Activated naive CD4-positive, alpha-beta T cell treated with anti-CD3 and anti-CD28 coated beads, Interleukin-2, amount 10 ng/mL, durations not matched to agents 7 days and 5 days (primary cell): Measurements from ENCODE around the gene ARSK.
A peak's percentile ranks its signal among the peaks of the same experiment; 100 is the strongest.
"Not testable (repeated sequence)": the region's sequence is repeated elsewhere in the genome, so short reads cannot be mapped to it uniquely, and the experiment has no call there.

Experiments used
- CTCF ChIA-PET: fragments of 350-600 bp; sonication (Branson Sonifier 250); formaldehyde crosslinking; loops from one replicate; lab custom pipeline; 2021; ENCODE audit warnings: antibody characterized with exemption; lab: Charles Lee
- DNase-seq: peaks from one replicate; pipeline ENCODE4 v3.0.0-alpha.2; 2020
- H3K27ac Mint-ChIP-seq: one replicate; pipeline ENCODE4 v1.8.0; 2021; ENCODE audit warnings: mild to moderate bottlenecking, moderate library complexity, mixed read lengths
- H3K27me3 Mint-ChIP-seq: one replicate; pipeline ENCODE4 v1.8.0; 2021; ENCODE audit warnings: mild to moderate bottlenecking, mixed read lengths
- H3K36me3 Mint-ChIP-seq: one replicate; pipeline ENCODE4 v1.8.0; 2021; ENCODE audit warnings: mixed read lengths
- H3K4me1 Mint-ChIP-seq: one replicate; pipeline ENCODE4 v1.8.0; 2021; ENCODE audit warnings: mixed read lengths
- H3K4me3 Mint-ChIP-seq: one replicate; pipeline ENCODE4 v1.8.0; 2021; ENCODE audit warnings: mild to moderate bottlenecking, moderate library complexity, mixed read lengths
- H3K9me3 Mint-ChIP-seq: one replicate; pipeline ENCODE4 v1.8.0; 2021; ENCODE audit warnings: mixed read lengths

ARSK gene

GRCh38 chr5:95632942-95633341 is 78.0 kb downstream of the ARSK start:
- Mint-ChIP-seq H3K27ac (peak overlapping the region; percentile 4), H3K9me3 (peaks cover 14% of the 10 kb centered on the region), H3K36me3 (peaks cover 16% of the 10 kb centered on the region), H3K4me1 (peaks cover 30% of the 10 kb centered on the region), H3K27me3 (peaks cover 32% of the 10 kb centered on the region)
- not testable (repeated sequence) for DNase-seq, H3K4me3 Mint-ChIP-seq
- CTCF ChIA-PET, result interaction anchor here (2.0 kb wide), 1 partner anchor 10 kb away, joined by 9 read pairs; no protein-coding TSS in a partner anchor

DNA sequence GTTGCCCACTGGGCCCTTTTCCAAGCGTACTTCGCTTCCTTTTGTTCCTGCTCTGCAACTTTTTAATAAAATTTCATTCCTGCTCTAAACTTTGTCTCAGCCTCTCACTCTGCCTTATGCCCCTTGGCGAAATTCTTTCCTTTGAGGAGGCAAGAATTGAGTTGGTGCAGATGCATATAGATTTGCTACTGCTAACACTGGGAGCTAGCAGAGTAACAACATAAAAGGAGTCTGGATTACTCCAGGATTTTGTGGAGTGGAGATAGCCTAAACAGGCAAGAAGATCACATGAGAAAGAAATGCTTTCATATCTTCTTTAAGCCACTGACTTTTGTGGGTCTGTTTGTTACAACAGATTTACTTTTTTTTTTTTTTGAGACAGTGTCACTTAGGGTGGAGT is 78.8 kb downstream of the ARSK start:
- peaks cover 14% of the 10 kb centered on the region for H3K9me3 Mint-ChIP-seq
- peaks cover 35% of the 10 kb centered on the region for H3K27me3 Mint-ChIP-seq
- H3K4me3 Mint-ChIP-seq, result no peak overlapping the region
- no peak for DNase-seq
- H3K4me1 Mint-ChIP-seq, result peaks cover 34% of the 10 kb centered on the region
- peaks cover 16% of the 10 kb centered on the region for H3K36me3 Mint-ChIP-seq
- CTCF ChIA-PET, result interaction anchor here (2.0 kb wide), 1 partner anchor 10 kb away, joined by 7 read pairs; no protein-coding TSS in a partner anchor
- peak overlapping the region; percentile 64 for H3K27ac Mint-ChIP-seq

- CTCF ChIA-PET, result interaction anchor here (2.0 kb wide), 1 partner anchor 10 kb away, joined by 7 read pairs; no protein-coding TSS in a partner anchor
- no peak overlapping the region for H3K4me3 Mint-ChIP-seq
These were observed 79.2 kb downstream of the ARSK start for GRCh38 chr5:95634081-95634480.

GRCh38 chr5:95638632-95639031 is 83.7 kb downstream of the ARSK start:
- CTCF ChIA-PET, result no interaction called here
- no peak overlapping the region for H3K4me3 Mint-ChIP-seq
- H3K4me1 Mint-ChIP-seq, result peaks cover 10% of the 10 kb centered on the region
- H3K27ac Mint-ChIP-seq, result no peak overlapping the region
- peaks cover 42% of the 10 kb centered on the region for H3K27me3 Mint-ChIP-seq
- no peak for DNase-seq
- peaks cover 1% of the 10 kb centered on the region for H3K36me3 Mint-ChIP-seq
- H3K9me3 Mint-ChIP-seq, result peaks cover 1% of the 10 kb centered on the region

More at GRCh38 chr5:95634081-95634480, 79.2 kb downstream of the ARSK start:
- no peak overlapping the region for H3K27ac Mint-ChIP-seq
- no peak for DNase-seq
- H3K27me3 Mint-ChIP-seq, result peaks cover 39% of the 10 kb centered on the region
- H3K4me1 Mint-ChIP-seq, result peaks cover 38% of the 10 kb centered on the region
- H3K36me3 Mint-ChIP-seq, result peaks cover 16% of the 10 kb centered on the region
- H3K9me3 Mint-ChIP-seq, result peaks cover 14% of the 10 kb centered on the region

- H3K4me1 Mint-ChIP-seq, result peaks cover 35% of the 10 kb centered on the region
- H3K27me3 Mint-ChIP-seq, result peaks cover 23% of the 10 kb centered on the region
- H3K36me3 Mint-ChIP-seq, result no peaks in the 10 kb centered on the region
- no peaks in the 10 kb centered on the region for H3K9me3 Mint-ChIP-seq
- H3K4me3 Mint-ChIP-seq, result no peak overlapping the region
- CTCF ChIA-PET, result interaction anchor here (1.2 to 4.8 kb wide), 5 partner anchors 10 to 206 kb away, joined by 3 to 36 read pairs (median 5); no protein-coding TSS in a partner anchor
- no peak for DNase-seq
- no peak overlapping the region for H3K27ac Mint-ChIP-seq
These were observed 86.9 kb downstream of the ARSK start for GRCh38 chr5:95641741-95642220.

DNA sequence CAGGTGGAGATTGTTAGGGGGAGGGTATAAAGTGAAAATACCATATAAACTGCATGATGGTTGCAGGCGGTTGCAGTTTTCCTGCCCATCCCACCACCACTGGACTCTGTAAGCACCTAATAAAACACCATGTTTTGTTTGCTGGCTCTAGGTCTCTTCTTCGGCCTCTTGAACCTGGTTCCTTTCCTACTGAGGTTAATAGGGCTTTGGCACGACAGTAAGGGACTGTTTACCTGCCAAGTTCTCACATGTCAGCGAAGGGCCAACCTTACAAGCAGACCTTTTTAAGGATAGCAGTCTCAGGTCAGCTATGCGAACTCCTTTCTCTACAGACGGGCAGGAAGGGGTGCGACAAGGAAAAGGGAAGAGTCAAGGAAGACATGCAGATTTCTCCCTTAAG is 88.3 kb downstream of the ARSK start:
- Mint-ChIP-seq H3K4me1 (peaks cover 45% of the 10 kb centered on the region), H3K27me3 (peaks cover 16% of the 10 kb centered on the region), H3K27ac (no peak overlapping the region), H3K9me3 (no peaks in the 10 kb centered on the region), H3K36me3 (no peaks in the 10 kb centered on the region), H3K4me3 (no peak overlapping the region)
- no peak for DNase-seq
- CTCF ChIA-PET, result interaction anchor here (0.6 to 4.8 kb wide), 9 partner anchors 9 to 211 kb away, joined by 3 to 36 read pairs (median 7); no protein-coding TSS in a partner anchor

GRCh38 chr5:95644351-95645042 is 89.6 kb downstream of the ARSK start:
- peaks cover 42% of the 10 kb centered on the region for H3K4me1 Mint-ChIP-seq
- peak overlapping the region; percentile 58 for H3K27ac Mint-ChIP-seq

DNA sequence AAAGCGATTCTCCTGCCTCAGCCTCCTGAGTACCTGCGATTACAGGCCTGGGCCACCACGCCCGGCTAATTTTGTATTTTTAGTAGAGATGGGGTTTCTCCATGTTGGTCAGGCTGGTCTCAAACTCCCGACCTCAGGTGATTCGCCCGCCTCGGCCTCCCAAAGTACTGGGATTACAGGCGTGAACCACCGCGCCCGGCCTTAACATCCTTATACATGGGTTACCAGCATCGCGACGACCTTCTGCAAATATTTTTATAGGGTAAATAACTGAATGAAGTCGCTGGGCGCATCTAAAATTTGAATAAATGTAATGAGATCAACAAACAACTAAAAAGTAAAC is 91.3 kb downstream of the ARSK start:
- peaks cover 45% of the 10 kb centered on the region for H3K4me1 Mint-ChIP-seq
- CTCF ChIA-PET, result interaction anchor here (0.7 to 3.3 kb wide), 11 partner anchors 11 to 466 kb away, joined by 3 to 15 read pairs (median 5); partner anchors contain the start of genes ARSK and SKIC3

More at GRCh38 chr5:95644351-95645042, 89.6 kb downstream of the ARSK start:
- Mint-ChIP-seq H3K27me3 (peaks cover 3% of the 10 kb centered on the region), H3K36me3 (no peaks in the 10 kb centered on the region), H3K9me3 (no peaks in the 10 kb centered on the region), H3K4me3 (no peak overlapping the region)
- CTCF ChIA-PET, result interaction anchor here (0.7 to 4.8 kb wide), 13 partner anchors 10 to 210 kb away, joined by 3 to 36 read pairs (median 6); partner anchors contain the start of gene GLRX
- DNase-seq, result peak; percentile 70

DNA sequence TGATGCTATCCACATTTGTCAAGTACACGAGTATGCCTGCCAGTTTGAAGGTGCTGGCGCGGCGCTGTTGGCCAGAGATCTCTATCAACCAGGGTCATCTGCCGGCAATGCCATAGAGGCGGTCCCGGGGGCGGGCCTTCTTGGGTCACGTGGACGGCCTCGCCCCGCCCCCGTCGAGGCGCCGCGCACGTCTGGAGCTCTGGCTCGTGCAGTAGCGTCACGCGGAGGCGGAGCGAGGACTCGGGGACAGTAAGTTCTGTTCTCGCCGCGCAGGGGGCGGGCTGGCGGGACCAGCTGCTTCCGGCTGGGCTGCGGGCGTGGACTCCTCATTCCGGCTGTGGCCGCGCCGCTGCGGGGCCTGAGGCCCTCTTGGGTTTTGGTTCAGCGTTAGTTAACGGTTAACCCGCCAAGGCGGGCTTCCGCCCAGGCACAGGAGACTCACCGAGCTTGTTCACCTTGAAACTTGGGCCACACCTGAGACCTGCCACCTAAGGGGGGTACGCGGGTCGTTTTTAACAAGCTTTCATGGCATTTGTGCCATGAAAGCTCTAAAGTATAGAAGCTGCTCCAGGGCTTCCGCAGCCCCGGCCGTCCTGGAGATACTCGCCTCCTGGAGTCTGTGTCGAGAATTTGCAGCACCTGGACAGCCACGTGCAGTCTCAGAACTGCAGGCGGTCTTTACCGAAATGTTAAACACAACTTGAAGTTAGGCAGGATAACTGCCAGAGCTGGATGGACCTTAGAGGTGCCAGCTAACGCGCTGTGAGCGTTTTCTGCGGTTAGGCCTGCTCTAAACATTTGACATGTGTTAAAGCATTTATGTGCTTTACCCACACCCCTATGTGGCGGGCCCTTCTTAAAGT is 91.9 kb downstream of the ARSK start, which contains the start of gene RFESD:
Gene RFESD (plus strand): TSS at position 209 of the 863 bp plus-strand sequence. CDS start 5,495 bp downstream, outside the sequence.
- Mint-ChIP-seq H3K27ac (peak within 1 kb of the TSS; percentile 95), H3K9me3 (no peaks in the 10 kb centered on the region), H3K27me3 (no peaks in the 10 kb centered on the region), H3K36me3 (no peaks in the 10 kb centered on the region), H3K4me3 (peak within 1 kb of the TSS; percentile 77), H3K4me1 (peaks cover 45% of the 10 kb centered on the region)
- DNase-seq, result peak; percentile 98
- CTCF ChIA-PET, result interaction anchor here (0.8 to 3.3 kb wide), 12 partner anchors 9 to 465 kb away, joined by 3 to 15 read pairs (median 4); partner anchors contain the start of genes ARSK and SKIC3

More for the DNA sequence above, 91.3 kb downstream of the ARSK start:
- H3K27ac Mint-ChIP-seq, result peak overlapping the region; percentile 95
- not testable (repeated sequence) for H3K27me3 Mint-ChIP-seq, H3K9me3 Mint-ChIP-seq, H3K36me3 Mint-ChIP-seq
- peak overlapping the region; percentile 77 for H3K4me3 Mint-ChIP-seq
- peak; percentile 21 for DNase-seq

- CTCF ChIA-PET, result interaction anchor here (0.6 to 2.1 kb wide), 6 partner anchors 7 to 200 kb away, joined by 3 to 7 read pairs (median 4); no protein-coding TSS in a partner anchor
- Mint-ChIP-seq H3K27me3 (no peaks in the 10 kb centered on the region), H3K27ac (no peak overlapping the region), H3K36me3 (peaks cover 7% of the 10 kb centered on the region), H3K9me3 (no peaks in the 10 kb centered on the region), H3K4me3 (peak overlapping the region; percentile 18), H3K4me1 (peaks cover 45% of the 10 kb centered on the region)
- no peak for DNase-seq
These were observed 93.3 kb downstream of the ARSK start for GRCh38 chr5:95647886-95648860.

- no peak overlapping the region for H3K27ac Mint-ChIP-seq
- peaks cover 13% of the 10 kb centered on the region for H3K36me3 Mint-ChIP-seq
- H3K4me3 Mint-ChIP-seq, result no peak overlapping the region
- H3K9me3 Mint-ChIP-seq, result no peaks in the 10 kb centered on the region
- H3K4me1 Mint-ChIP-seq, result peaks cover 40% of the 10 kb centered on the region
- DNase-seq, result no peak
- H3K27me3 Mint-ChIP-seq, result no peaks in the 10 kb centered on the region
- CTCF ChIA-PET, result no interaction called here
These were observed 94.4 kb downstream of the ARSK start for GRCh38 chr5:95649274-95649673.

GRCh38 chr5:95649842-95650620 is 95.1 kb downstream of the ARSK start:
- DNase-seq, result no peak
- Mint-ChIP-seq H3K4me3 (no peak overlapping the region), H3K36me3 (peaks cover 15% of the 10 kb centered on the region), H3K27me3 (no peaks in the 10 kb centered on the region), H3K9me3 (no peaks in the 10 kb centered on the region), H3K27ac (no peak overlapping the region), H3K4me1 (peaks cover 33% of the 10 kb centered on the region)
- CTCF ChIA-PET, result no interaction called here
